Hepatocyte (in vitro differentiated cells): ENCODE data around the gene NPAS3. TPM values are rescaled to one million over a fixed set of nuclear protein-coding genes. Genes with fewer than 3 reads are reported as not detected.

Source experiments
- DNase-seq: peaks from one replicate; pipeline ENCODE4 v3.0.0-alpha.2; 2016; ENCODE audit warnings: low spot score
- H2AFZ ChIP-seq: fragments of 200-600 bp; sonication (generic); 2 replicates; pipeline ENCODE4 v1.6.0; 2016; ENCODE audit warnings: antibody characterized with exemption, mild to moderate bottlenecking
- H3K27ac ChIP-seq: fragments of 200-600 bp; sonication (generic); 2 replicates; pipeline ENCODE4 v1.5.1; 2016; ENCODE audit warnings: mild to moderate bottlenecking
- H3K27me3 ChIP-seq: fragments of 200-600 bp; sonication (generic); 2 replicates; pipeline ENCODE4 v1.6.1; 2016
- H3K36me3 ChIP-seq: fragments of 200-600 bp; sonication (generic); replicated peaks from 2 replicates; pipeline ENCODE4 v1.5.1; 2016; ENCODE audit warnings: low read depth; ENCODE audit not compliant: insufficient read depth
- H3K4me1 ChIP-seq: fragments of 200-600 bp; sonication (generic); 2 replicates; pipeline ENCODE4 v1.5.1; 2016; ENCODE audit warnings: mild to moderate bottlenecking, moderate library complexity; ENCODE audit not compliant: insufficient read depth
- H3K4me2 ChIP-seq: fragments of 200-600 bp; sonication (generic); 2 replicates; pipeline ENCODE4 v1.6.0; 2016
- H3K4me3 ChIP-seq: fragments of 200-600 bp; sonication (generic); 2 replicates; pipeline ENCODE4 v1.5.1; 2016; ENCODE audit warnings: mild to moderate bottlenecking
- H3K79me2 ChIP-seq: fragments of 200-600 bp; sonication (generic); 2 replicates; pipeline ENCODE4 v1.6.0; 2017; ENCODE audit warnings: mild to moderate bottlenecking
- H3K9me2 ChIP-seq: fragments of 200-600 bp; sonication (generic); replicated peaks from 2 replicates; pipeline ENCODE4 v1.6.0; 2017; ENCODE audit warnings: mild to moderate bottlenecking; ENCODE audit not compliant: insufficient read depth
- H3K9me3 ChIP-seq: fragments of 200-600 bp; sonication (generic); 2 replicates; pipeline ENCODE4 v1.5.1; 2016; ENCODE audit warnings: low read depth, mild to moderate bottlenecking
- H4K20me1 ChIP-seq: fragments of 200-600 bp; sonication (generic); 2 replicates; pipeline ENCODE4 v1.6.0; 2016; ENCODE audit warnings: mild to moderate bottlenecking; ENCODE audit not compliant: insufficient read depth, poor library complexity, severe bottlenecking
- EZH2 ChIP-seq: fragments of 200-600 bp; sonication (generic); IDR thresholded peaks from 2 replicates; pipeline ENCODE4 v1.6.1; 2016; ENCODE audit warnings: antibody characterized with exemption, mild to moderate bottlenecking, borderline replicate concordance
- EZH2phosphoT487 ChIP-seq: fragments of 200-600 bp; sonication (generic); IDR thresholded peaks from one replicate; pipeline ENCODE4 v1.6.1; 2018; ENCODE audit warnings: antibody characterized with exemption, mild to moderate bottlenecking, low read depth, moderate library complexity; ENCODE audit not compliant: unreplicated experiment, severe bottlenecking
- WGBS: methylation state at CpG from one replicate; pipeline ENCODE4 v1.1.6; 2016; ENCODE audit warnings: low lambda C conversion rate; ENCODE audit errors: missing lambda C conversion rate; 5-methylcytosine and 5-hydroxymethylcytosine counted together
- polyA plus RNA-seq: library from polyadenylated mRNA; unstranded; fragments of >200 nt; fragmentation: Nextera tagmentation; extraction: Ambion mirVana; gene quantifications from 2 replicates; pipeline ENCODE4 v1.2.1, GENCODE V29; 2016
- total RNA-seq: library from RNA; depleted of rRNA; stranded (reverse); fragments of >200 nt; gene quantifications from 2 replicates; pipeline ENCODE4 v1.2.3, GENCODE V29; 2014
- TF ChIP-seq, protein P1 (sequence below): fragments of 200-600 bp; sonication (generic); IDR thresholded peaks from 2 replicates; pipeline ENCODE4 v1.5.1; 2016; ENCODE audit warnings: antibody characterized with exemption, mild to moderate bottlenecking; ENCODE audit not compliant: poor library complexity

NPAS3 gene
- total and polyA plus RNA-seq, 2 experiments from 2014 or later = 0.11 to 1.1 TPM

DNA sequence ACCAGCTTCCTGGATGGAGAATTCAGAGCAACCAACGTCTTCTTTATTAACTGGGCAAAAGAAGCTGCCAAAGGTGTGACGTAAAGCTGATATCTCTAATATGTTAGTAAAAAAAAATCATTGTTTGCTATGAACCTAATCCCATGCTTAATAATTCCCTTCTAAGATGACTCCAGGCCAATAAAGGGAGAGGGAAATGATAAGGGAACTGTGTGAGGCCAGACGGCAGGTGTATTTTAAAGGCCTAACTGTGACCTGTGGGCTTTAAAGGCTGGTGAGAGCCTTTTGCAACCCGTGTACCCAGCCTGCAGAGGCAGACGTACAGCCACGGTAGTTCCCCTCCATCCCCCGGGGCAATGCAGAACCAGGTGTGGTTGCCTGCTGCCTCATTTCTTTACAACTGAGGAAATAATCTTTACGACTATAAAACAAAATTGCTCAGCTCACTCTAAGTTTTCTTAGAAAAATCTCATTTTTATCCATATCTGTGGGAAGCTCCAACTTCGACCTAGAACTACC is 641.6 kb downstream of the NPAS3 start:
- no peak overlapping the region for H3K27ac ChIP-seq
- H2AFZ ChIP-seq = no peak overlapping the region
- no peaks in the 10 kb centered on the region for H3K79me2 ChIP-seq
- no peak for DNase-seq
- H3K9me3 ChIP-seq = no peaks in the 10 kb centered on the region
- no peaks in the 10 kb centered on the region for H3K4me1 ChIP-seq
- H4K20me1 ChIP-seq = no peaks in the 10 kb centered on the region
- no peak overlapping the region for H3K4me3 ChIP-seq
- TF ChIP-seq EZH2phosphoT487 (no peak), EZH2 (no peak)
- TF ChIP-seq, protein P1, sequence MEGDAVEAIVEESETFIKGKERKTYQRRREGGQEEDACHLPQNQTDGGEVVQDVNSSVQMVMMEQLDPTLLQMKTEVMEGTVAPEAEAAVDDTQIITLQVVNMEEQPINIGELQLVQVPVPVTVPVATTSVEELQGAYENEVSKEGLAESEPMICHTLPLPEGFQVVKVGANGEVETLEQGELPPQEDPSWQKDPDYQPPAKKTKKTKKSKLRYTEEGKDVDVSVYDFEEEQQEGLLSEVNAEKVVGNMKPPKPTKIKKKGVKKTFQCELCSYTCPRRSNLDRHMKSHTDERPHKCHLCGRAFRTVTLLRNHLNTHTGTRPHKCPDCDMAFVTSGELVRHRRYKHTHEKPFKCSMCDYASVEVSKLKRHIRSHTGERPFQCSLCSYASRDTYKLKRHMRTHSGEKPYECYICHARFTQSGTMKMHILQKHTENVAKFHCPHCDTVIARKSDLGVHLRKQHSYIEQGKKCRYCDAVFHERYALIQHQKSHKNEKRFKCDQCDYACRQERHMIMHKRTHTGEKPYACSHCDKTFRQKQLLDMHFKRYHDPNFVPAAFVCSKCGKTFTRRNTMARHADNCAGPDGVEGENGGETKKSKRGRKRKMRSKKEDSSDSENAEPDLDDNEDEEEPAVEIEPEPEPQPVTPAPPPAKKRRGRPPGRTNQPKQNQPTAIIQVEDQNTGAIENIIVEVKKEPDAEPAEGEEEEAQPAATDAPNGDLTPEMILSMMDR = no peak
- no peak overlapping the region for H3K4me2 ChIP-seq
- H3K36me3 ChIP-seq = no peaks in the 10 kb centered on the region
- 69% methylated on average over 9 of the region's 9 CpGs for WGBS
- no peaks in the 10 kb centered on the region for H3K27me3 ChIP-seq
- no peaks in the 10 kb centered on the region for H3K9me2 ChIP-seq

GRCh38 chr14:33580841-33581240 is 642.2 kb downstream of the NPAS3 start:
- Histone ChIP-seq H3K4me1 (no peaks in the 10 kb centered on the region), H4K20me1 (no peaks in the 10 kb centered on the region), H3K4me2 (no peak overlapping the region), H3K36me3 (no peaks in the 10 kb centered on the region), H3K27ac (no peak overlapping the region), H2AFZ (no peak overlapping the region), H3K27me3 (no peaks in the 10 kb centered on the region), H3K9me3 (no peaks in the 10 kb centered on the region), H3K79me2 (no peaks in the 10 kb centered on the region), H3K9me2 (no peaks in the 10 kb centered on the region), H3K4me3 (no peak overlapping the region)
- WGBS = 87% methylated on average over 2 of the region's 2 CpGs
- no peak for DNase-seq
- TF ChIP-seq, protein P1 = no peak
- TF ChIP-seq EZH2 (no peak), EZH2phosphoT487 (no peak)

GRCh38 chr14:33584697-33585096 is 646.0 kb downstream of the NPAS3 start:
- Histone ChIP-seq H3K9me3 (no peaks in the 10 kb centered on the region), H3K36me3 (no peaks in the 10 kb centered on the region), H3K4me2 (no peak overlapping the region), H4K20me1 (no peaks in the 10 kb centered on the region), H3K27ac (no peak overlapping the region), H2AFZ (no peak overlapping the region), H3K4me1 (no peaks in the 10 kb centered on the region), H3K79me2 (no peaks in the 10 kb centered on the region), H3K9me2 (no peaks in the 10 kb centered on the region), H3K4me3 (no peak overlapping the region), H3K27me3 (no peaks in the 10 kb centered on the region)
- TF ChIP-seq, protein P1 = no peak
- TF ChIP-seq EZH2 (no peak), EZH2phosphoT487 (no peak)
- DNase-seq = no peak
- WGBS = 79% methylated on average over 2 of the region's 2 CpGs
